Occipital lobe (tissue), 2 donors: ENCODE results near the gene KLHL1. TPM values are rescaled to one million over a fixed set of nuclear protein-coding genes. Genes with fewer than 3 reads are reported as not detected.

Source experiments
- DNase-seq: peaks from one replicate; lab custom pipeline; 2025; lab: John Stamatoyannopoulos, UW
- total RNA-seq: library from RNA; depleted of rRNA; stranded (reverse); fragments of >200 nt; gene quantifications from one replicate; pipeline ENCODE4 v1.2.3, GENCODE V29; 2014

Gene KLHL1
- total RNA-seq, 1 donor from 2014 or later, result 106 TPM

DNA sequence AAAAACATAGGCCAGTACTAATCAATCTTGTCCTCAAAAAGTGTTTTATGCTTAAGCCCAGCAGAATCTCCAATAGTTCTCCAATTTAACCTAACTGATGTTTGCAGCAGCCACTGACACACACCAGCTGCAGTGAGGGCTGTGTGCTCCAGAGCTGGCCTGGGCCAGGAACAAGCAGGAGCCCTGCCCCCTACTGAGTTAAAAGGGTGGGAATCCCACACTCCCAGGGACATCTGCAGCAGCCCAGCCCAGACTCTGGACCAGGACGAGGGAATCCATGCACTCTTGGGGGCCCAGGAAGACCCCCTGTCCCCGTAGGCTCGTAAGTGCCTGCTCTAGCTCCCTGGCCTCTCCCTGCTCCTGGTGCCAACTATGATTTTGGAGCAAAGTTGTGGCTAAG is 92.1 kb downstream of the KLHL1 start:
- no peak for DNase-seq

DNA sequence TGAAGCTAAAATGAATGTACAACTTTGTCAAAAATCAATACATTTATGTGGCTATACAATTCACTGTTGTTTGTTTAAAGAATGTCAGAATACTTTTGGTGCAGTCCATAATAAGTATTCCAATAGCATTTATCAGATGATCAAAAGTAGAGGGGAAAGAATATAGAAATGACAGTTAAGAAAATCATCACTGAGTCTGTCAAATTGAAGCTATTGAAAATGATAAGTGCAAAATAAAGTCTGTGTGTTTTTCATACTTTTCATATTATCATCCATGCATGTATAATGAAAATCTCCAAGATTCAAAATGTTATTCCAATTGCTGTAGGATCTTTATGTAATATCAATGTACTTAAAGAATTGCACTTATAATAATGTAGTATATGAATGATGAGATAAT is 93.9 kb downstream of the KLHL1 start:
- no peak for DNase-seq

DNA sequence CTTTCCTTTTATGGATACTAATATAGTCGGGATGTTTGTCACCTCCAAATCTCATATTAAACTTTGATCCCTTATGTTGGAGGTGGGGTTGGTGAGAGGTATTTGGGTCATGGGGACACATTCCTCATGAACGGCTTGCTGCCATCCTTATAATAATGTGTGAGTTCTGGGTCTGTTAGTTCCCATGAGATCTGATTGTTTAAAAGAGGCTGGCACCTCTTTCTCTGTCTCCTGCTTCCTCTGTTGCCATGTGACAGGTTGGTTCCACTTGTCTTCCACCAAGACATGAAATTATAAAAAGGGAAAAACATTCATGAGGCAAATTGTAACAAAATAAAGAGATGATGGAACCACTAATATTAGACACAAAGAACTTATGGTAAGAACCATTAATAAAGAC is 108.4 kb downstream of the KLHL1 start:
- DNase-seq, result no peak

DNA sequence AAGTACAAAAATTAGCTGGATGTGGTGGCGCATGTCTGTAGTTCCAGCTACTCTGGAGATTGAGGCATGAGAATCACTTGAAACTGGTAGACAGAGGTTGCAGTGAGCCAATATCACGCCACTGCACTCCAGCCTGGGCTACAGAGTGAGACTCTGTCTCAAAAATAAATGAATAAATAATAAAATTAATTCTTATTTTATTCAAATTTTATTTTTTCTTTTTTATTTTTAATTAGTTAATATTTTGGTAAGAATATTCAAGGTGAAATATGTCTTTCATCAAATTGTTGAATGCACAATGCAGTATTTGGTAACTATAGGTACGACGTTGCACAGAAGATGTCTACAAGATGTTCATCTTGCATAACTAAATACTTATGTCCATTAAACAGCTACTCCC is 111.2 kb downstream of the KLHL1 start:
- no peak for DNase-seq

DNA sequence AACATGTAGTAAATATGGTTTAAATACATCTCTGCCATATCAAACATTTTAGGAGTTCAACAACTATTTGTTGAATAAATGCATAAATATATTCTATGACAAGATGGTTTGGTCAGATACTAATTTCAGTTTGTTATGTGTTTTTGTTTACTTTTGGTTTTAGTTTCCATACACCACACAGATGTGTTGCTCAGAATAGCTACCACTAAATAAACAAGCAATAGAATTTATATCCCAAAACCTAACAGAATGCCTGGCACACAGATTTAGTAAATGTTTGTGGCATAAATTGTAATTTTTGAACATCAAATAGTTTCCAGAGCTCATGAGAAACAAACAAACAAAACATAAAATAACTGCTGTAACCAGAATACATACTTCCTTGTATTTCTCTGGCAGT is 127.5 kb downstream of the KLHL1 start:
- DNase-seq, result no peak

DNA sequence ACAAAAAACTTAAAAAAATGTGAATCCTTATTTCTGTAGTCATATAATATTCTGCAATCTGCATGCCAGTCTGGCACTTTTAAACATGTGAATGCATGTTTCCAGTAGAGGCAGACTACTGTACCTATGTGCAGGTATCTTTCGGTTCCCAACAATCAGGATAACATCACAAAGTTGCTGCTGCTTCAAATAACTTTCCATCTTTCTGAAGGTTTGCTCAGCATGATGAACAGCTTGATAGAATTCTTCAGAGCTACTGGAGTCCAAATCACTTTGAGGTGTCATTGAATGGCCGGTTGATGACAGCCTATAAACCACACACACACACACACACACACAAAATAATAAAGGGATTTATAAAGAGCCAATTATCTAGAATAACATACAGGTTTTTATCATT is 132.8 kb downstream of the KLHL1 start:
- DNase-seq, result no peak

DNA sequence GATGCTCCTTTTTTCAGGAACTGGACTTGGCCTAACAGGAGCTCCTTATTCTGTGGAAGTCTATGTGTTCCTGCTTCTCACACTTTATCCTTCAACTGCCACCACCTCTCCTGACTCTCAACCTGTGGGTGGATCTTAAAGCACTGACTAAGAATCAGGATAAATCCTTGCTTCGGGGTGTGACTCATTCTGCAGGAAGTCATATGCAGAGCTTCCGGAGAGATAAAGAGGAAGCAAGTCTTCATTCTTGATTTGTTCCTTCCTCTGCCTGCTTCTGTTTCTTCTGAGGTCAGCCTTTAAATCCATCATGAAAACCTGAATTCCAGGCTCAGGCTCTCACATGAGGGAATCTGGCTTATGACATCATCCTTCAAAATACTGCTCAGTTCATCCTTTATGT is 137.7 kb downstream of the KLHL1 start:
- DNase-seq, result no peak

DNA sequence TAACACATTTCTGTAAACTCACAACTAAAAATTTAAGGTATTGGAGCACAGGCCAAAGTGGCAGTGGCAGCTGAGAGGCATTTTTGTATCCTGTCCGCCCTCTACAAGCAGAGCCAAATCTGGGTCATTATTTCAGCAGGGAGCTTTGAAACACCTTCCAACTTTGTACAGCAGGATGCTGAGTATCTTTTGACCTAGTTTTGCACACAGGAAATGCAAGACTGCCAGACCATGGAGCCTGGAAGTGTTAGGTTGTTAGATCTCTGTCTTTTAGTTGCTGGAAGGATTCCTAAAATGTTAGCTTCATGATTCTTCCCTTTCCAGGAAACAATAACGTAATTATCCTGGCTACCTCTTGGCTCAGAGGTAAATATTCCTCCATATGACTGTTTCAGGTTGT is 149.2 kb downstream of the KLHL1 start:
- DNase-seq, result no peak

DNA sequence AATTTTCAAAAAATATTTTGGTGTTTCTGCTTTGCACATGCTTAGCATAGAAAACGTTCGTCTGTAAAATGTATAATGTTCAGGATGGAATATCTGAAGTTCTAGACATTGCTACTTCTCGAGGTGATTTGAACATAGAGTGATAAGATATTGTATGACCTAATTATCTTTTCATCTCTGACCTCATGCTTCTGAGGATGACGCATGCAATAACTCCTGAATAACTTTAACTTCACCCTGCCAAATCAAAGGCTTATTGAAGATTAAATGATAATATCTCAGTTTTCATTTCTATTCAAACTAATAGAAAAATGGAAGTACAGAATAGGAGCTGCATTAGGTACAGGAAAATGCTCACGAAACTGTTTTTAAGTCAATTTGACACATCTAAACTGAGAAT is 151.4 kb downstream of the KLHL1 start:
- no peak for DNase-seq

DNA sequence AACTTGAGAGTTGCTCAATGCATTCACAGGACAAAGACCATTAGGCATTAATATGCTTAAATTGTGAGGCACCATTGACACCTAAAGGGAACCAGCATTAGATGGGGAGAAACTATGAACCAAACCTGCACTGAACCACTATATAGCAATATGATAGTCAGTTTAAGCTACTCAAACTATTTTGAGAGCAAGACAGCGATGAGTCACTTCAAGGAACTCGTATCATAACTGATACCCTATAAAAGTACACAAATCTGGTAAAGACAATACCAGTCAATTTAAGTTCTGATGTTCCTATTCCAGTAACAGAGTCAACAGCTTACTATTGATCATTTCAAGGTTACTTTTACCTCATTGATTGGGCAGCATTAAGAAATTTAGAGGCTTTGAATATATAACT is 151.9 kb downstream of the KLHL1 start:
- no peak for DNase-seq

DNA sequence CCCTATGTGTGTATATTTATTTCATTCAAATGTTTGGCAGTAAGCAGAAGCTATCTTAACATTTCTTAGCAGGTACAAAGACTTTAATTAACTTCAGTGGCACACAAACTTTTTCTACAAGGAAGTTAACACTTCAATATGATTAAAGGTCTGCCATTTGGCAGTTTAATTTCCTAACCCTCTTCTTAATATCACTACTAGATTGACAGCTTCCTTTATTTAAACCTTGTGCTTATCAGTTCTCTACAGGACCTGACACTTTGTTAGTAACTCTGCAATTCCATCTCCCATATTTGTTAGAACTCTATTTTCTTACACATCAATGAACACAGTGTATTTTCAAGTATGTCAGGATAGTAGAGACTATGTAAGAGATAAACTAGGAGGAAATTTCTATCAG is 153.0 kb downstream of the KLHL1 start:
- DNase-seq, result no peak

DNA sequence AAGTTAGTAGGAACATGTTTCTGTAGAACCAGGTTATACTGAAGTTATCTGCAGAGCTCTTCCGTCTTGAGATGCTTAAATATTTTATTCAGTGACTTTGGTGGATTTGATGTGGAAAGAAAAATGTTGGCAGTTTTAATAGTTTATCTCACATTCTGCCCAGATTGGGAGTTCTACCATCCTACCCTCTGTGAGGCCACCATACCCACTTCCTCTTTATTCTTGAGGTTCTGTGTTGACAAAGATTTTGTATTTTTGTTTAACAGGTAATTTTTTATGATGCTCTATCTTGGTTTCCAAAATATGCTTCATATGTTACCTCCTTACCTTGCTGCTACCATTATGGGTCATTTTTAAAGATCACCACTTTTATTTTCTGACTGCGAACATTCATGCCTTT is 156.8 kb downstream of the KLHL1 start:
- DNase-seq, result no peak

DNA sequence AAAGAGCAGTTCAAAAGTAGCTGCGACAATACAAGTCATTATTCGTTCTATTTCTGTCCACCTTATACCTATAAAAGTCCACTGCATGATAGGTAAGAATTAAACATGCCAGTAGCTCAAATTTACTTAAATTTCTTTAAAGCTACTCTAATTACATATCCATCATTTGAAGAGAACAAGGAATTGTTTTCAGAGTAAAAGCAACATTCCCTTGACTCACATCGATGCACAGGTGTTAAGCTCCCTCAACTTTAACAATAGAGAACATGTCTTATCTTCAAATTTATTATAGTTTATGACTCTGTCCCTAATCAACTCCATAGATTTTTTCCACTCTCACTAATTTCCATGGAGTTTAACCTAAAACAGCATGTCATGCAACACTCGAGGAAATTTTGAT is 158.1 kb downstream of the KLHL1 start:
- DNase-seq, result no peak

DNA sequence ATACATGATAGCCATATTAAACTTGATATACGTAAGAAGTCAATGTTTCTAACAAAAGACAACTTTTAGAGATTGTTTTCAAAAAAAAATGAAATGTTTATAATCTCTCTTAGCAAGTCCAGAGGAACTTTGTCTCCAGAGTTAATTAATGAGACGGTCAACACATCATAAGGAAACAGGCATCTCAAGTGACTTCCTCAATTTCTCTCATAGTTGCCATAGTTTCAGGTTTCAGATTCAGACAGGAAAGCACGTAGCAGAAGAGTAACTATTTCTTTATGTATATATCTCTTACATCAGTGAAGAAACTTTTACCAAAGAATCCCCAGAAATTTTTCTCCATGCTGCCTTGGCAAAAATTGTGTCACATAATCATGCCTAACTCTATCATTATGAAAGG is 160.2 kb downstream of the KLHL1 start:
- DNase-seq, result no peak

DNA sequence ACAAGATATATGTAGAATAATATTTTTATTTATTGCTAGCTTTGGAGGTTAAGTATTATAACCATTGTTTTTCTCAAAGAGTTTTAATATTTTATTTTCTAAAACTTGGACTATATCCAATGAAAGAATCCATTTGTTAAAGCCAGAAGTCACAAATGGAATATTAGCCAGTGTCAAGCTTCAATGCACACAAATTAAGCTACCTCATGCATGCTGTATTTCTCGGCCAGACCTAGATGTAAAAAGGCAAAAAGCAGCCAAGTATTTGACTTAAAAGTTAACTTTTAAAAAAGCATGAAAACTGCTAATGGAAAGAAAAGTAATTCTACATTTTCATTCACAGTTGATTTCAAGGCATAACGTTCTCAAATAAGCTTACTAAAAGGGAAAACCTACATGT is 160.7 kb downstream of the KLHL1 start:
- DNase-seq, result no peak

DNA sequence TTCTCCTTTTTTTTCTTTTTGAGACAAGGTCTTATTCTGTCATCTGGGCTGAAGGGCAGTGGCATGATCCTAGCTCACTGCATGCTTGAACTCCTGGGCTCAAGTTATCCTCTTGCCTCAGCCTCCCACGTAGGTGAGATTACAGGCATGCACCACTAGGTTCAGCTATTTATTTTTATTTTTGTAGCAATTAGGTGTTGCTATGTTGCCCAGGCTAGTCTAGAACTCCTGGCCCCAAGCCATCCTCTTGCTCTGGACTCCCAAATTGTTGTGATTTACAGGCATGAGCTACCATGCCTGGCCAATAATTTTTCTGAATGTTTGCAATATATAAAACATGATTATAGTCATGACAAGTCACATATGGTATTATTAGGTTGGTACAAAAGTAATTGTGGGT is 161.7 kb downstream of the KLHL1 start:
- no peak for DNase-seq

DNA sequence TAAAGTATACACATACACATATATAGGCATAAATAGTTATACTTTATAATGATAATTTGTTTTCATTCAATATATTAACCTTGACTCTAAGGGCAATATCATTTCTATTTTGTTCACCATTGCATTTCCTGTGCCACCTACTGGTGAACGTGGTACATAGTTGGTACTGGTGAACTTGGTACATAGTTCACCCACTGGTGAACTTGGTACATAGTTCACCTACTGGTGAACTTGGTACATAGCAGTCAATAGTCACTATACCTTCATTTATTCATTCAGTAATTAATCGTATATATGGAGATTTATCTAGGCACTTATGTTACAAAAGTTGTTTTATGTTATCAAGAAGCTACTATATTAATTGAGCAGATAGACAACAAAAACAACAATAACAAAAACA is 173.2 kb downstream of the KLHL1 start:
- DNase-seq, result no peak

DNA sequence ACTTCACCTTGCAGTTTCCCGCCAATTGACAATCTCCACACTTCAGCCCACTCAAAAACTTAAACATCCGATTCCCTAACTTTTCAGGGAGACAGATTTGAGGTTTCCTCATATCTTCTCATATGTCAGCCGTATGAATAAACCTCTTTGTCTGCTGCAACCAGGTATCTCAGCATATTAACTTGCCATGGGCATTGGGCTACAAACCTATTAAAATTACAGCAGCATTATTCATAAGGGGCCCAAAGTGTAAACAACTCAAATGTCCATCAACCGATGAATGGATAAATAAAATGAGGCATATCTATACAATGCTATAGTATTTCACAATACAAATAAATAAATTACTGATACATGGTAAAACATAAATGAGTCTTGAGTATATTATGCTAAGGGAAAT is 180.0 kb downstream of the KLHL1 start:
- DNase-seq, result no peak

DNA sequence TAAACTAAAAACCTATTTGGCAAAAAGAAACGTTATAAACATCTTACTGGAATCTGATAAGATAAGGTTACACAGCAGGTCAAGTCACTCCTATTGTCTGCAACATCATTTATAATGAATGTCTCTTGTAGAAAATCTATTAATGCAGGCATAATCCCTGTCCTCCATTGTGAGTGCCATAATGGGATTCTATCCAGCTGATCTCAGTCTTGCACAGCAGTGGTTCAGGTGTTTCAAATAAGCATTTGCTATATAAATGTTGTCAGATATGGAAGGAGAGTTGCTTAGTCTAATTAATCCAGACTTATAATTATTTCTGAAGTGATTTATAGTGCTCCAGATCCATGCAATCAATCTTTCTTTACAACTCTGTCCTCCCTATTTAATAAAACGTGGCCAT is 187.1 kb downstream of the KLHL1 start:
- DNase-seq, result no peak

DNA sequence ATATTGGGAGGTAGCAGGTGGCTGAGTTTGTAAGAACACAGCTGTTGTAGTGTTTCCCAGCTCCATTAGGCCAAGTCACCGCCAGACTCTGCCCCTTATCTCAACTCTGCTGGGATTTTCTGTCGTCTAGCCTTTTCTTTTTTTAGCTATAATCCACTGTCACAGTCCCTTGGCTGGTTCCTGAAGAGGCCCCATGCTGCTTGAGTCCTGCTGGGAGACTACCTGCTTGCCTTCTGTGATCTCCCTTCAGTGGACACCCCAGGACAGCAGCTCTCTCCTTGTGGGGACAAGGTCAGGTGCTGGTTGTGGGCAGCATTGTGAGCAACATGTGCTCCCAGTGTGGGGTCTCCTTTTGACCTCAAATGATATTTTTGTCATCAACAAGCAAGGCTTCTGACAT is 195.6 kb downstream of the KLHL1 start:
- no peak for DNase-seq

DNA sequence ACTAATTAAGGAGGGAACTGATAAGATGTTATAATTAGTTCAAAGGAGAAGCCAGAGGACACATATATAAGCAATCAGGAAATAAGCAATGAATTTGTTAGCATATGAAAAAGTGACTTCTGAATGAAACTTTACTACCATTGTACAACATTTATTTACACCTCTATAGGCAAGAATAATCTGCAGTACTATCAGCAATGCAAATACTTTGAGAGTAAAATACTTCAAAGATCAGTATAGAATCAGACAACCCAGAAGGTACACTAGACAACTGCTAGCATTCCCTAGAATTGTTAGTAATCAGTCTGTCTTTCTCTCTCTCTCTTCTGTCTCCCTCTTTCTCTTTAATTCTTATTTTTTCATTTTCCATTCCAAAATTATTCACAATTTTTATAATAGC is 197.5 kb downstream of the KLHL1 start:
- DNase-seq, result no peak

DNA sequence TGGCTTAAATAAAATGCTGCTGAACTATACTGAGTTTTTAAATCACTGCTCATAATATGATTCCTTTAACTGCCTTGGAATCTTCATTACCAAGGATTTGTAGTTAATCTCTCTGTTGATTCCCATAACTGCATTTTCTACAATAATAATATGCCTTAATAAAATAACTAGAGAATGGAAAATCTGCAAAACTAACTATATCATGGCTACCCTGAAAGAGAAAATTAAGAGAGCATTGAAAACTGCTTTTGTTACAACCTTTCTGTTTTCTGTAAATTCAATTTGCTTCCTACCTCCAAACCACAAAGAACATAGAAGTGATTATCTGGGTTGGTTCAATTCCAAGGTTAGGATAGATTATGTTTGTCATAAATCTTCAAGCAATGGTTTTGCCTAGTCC is 203.5 kb downstream of the KLHL1 start:
- no peak for DNase-seq

DNA sequence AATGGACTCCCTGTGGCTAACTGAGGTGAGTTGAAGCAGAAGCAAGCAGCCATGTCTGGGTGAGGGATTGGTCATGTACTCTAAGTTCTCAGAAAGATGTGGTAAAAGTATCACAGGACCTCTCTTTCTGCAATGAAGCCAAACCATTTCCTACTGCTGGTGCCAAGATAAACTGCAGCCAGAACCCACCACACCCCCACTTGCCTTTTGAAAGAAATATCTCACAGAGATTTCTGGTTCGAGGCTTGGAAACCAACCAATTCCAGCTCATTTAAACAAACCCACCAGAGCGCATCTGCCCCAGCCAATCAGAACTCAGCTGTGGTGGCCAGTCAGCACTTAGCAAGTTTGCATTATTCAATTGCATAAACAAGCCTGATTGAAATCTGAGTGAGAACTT is 205.2 kb downstream of the KLHL1 start:
- DNase-seq, result no peak

DNA sequence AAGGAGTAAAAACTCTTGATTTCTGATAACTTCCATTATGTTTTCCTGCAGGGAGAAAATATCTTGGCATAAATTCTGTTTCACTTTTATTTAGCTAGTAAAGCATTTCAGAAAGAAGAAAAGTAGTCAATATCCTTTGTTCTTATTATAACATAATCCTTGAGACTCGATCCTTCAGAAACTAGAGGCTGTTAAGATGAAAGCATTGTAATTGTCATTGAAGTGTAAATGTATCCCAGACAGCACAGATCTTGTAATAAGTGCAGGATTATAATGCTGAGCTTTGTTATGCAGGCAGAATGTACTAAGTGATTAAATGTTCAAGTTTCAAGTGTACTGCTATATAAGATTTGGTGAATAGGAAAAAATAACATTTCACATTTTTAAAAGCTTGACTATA is 225.8 kb downstream of the KLHL1 start:
- DNase-seq, result no peak

DNA sequence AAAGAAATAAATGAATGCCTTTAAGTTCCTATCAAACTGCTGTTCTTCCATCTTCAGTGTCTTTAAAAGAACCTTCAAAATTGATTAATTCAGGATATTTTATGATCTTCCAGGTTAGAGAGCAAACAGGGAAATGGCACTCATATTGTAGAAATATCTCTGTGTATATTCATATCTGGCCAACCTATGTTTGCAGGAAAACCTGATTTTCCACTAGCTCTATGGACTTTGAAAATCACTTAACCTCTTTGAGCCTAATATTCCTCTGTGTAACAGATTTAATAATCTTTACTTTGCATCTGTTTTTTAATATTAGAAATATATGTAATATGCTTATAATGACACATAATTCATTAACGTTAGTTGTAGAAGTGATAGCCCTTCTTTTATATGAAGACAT is 228.3 kb downstream of the KLHL1 start:
- DNase-seq, result no peak
